ENCODE measurements around the gene ZDHHC1.

Gene ZDHHC1

GRCh38 chr16:67431775-67432505 lies 15.7 kb upstream of the ZDHHC1 start:
- Histone ChIP-seq H3K4me3 (peak overlapping the region in 8 of 10 experiments; percentile 40 to 66 (median 50); a peak in 12 of 20 replicates), H3K9ac (peak overlapping the region in 4 of 11 experiments; percentile 21 to 43 (median 40); a peak in 5 of 22 replicates), H3K4me1 (peaks cover 17 to 58% (median 37%) of the 10 kb centered on the region in 10 experiments), H3K36me3 (peaks cover 6 to 19% (median 12%) of the 10 kb centered on the region in 11 experiments; a peak in 21 of 22 replicates), H3K27me3 (peaks cover 59 to 78% (median 67%) of the 10 kb centered on the region in 11 experiments), H3K4me2 (peak overlapping the region; percentile 69 to 96 (median 82); a peak in 21 of 22 replicates), H3K9me3 (replicated peaks in 1 of 11) (no peaks in the 10 kb centered on the region), H3K27ac (no peak overlapping the region), H4K20me1 (peaks cover 32 to 91% (median 69%) of the 10 kb centered on the region in 11 experiments)
- no peak for TF ChIP-seq Cebpa-rat (IDR thresholded peaks at IDR 0.05)

GRCh38 chr16:67430977-67431774 lies 14.9 kb upstream of the ZDHHC1 start, which contains the start of gene HSD11B2:
TSS of gene HSD11B2 (plus strand) at chr16:67431121. CDS start at chr16:67431249, 128 bp downstream.
- peaks cover 0 to 13% (median 7%) of the 10 kb centered on the region in 11 experiments; a peak in 13 of 22 replicates for H3K36me3 ChIP-seq
- peaks cover 32 to 84% (median 62%) of the 10 kb centered on the region in 11 experiments; a peak in 21 of 22 replicates for H4K20me1 ChIP-seq
- TF ChIP-seq Cebpa-rat (IDR thresholded peaks at IDR 0.05): no peak
- H3K27ac ChIP-seq: no peak within 1 kb of the TSS
- H3K27me3 ChIP-seq: peaks cover 59 to 82% (median 68%) of the 10 kb centered on the region in 11 experiments
- peak within 1 kb of the TSS in 8 of 11 experiments; percentile 21 to 53 (median 42); a peak in 11 of 22 replicates for H3K9ac ChIP-seq
- peak within 1 kb of the TSS; percentile 33 to 66 (median 50) for H3K4me3 ChIP-seq
- no peaks in the 10 kb centered on the region for H3K9me3 ChIP-seq (replicated peaks in 1 of 11)
- H3K4me2 ChIP-seq: peak within 1 kb of the TSS; percentile 70 to 96 (median 82)
- H3K4me1 ChIP-seq: peaks cover 17 to 52% (median 33%) of the 10 kb centered on the region in 10 experiments

GRCh38 chr16:67430504-67430976 lies 14.3 kb upstream of the ZDHHC1 start:
- H3K27ac ChIP-seq: no peak overlapping the region
- peaks cover 32 to 77% (median 56%) of the 10 kb centered on the region in 11 experiments; a peak in 21 of 22 replicates for H4K20me1 ChIP-seq
- TF ChIP-seq Cebpa-rat (IDR thresholded peaks at IDR 0.05): no peak
- H3K4me2 ChIP-seq: peak overlapping the region; percentile 62 to 92 (median 74)
- H3K27me3 ChIP-seq: peaks cover 59 to 82% (median 68%) of the 10 kb centered on the region in 11 experiments
- H3K36me3 ChIP-seq: peaks cover 0 to 7% (median 1%) of the 10 kb centered on the region in 11 experiments; a peak in 8 of 22 replicates
- peaks cover 13 to 46% (median 30%) of the 10 kb centered on the region in 10 experiments for H3K4me1 ChIP-seq
- no peaks in the 10 kb centered on the region for H3K9me3 ChIP-seq (replicated peaks in 1 of 11)
- H3K9ac ChIP-seq: peak overlapping the region in 4 of 11 experiments; percentile 21 to 53 (median 36); a peak in 4 of 22 replicates
- H3K4me3 ChIP-seq: peak overlapping the region; percentile 19 to 63 (median 48); a peak in 15 of 20 replicates

- peak overlapping the region; percentile 62 to 92 (median 74); a peak in 20 of 22 replicates for H3K4me2 ChIP-seq
- H3K4me3 ChIP-seq: peak overlapping the region; percentile 19 to 63 (median 48); a peak in 13 of 20 replicates
- H3K36me3 ChIP-seq: peaks cover 0 to 5% (median 0%) of the 10 kb centered on the region in 11 experiments; a peak in 1 of 22 replicates
- H4K20me1 ChIP-seq: peaks cover 32 to 71% (median 50%) of the 10 kb centered on the region in 11 experiments; a peak in 21 of 22 replicates
- peaks cover 59 to 82% (median 68%) of the 10 kb centered on the region in 11 experiments for H3K27me3 ChIP-seq
- peak overlapping the region in 2 of 11 experiments; percentile 32 to 53; a peak in 2 of 22 replicates for H3K9ac ChIP-seq
- H3K4me1 ChIP-seq: peaks cover 13 to 42% (median 29%) of the 10 kb centered on the region in 10 experiments
- H3K27ac ChIP-seq: no peak overlapping the region
- no peaks in the 10 kb centered on the region for H3K9me3 ChIP-seq (replicated peaks in 1 of 11)
- TF ChIP-seq Cebpa-rat (IDR thresholded peaks at IDR 0.05): no peak
Measured at GRCh38 chr16:67429799-67430503, 13.7 kb upstream of the ZDHHC1 start.

GRCh38 chr16:67429053-67429798 lies 12.9 kb upstream of the ZDHHC1 start:
- Histone ChIP-seq H3K4me2 (no peak overlapping the region), H4K20me1 (peaks cover 25 to 64% (median 42%) of the 10 kb centered on the region in 11 experiments; a peak in 21 of 22 replicates), H3K27me3 (peaks cover 59 to 76% (median 65%) of the 10 kb centered on the region in 11 experiments), H3K4me1 (peaks cover 19 to 42% (median 30%) of the 10 kb centered on the region in 10 experiments), H3K36me3 (peaks cover 0 to 5% (median 0%) of the 10 kb centered on the region in 11 experiments; a peak in 1 of 22 replicates), H3K4me3 (no peak overlapping the region), H3K9me3 (replicated peaks in 1 of 11) (no peaks in the 10 kb centered on the region), H3K9ac (no peak overlapping the region), H3K27ac (no peak overlapping the region)
- TF ChIP-seq Cebpa-rat (IDR thresholded peaks at IDR 0.05): no peak

GRCh38 chr16:67428146-67428731 lies 12.0 kb upstream of the ZDHHC1 start:
- Histone ChIP-seq H3K4me2 (peak overlapping the region in 1 of 11 experiments; percentile 19; a peak in 1 of 22 replicates), H3K27ac (no peak overlapping the region), H3K4me1 (peaks cover 21 to 44% (median 34%) of the 10 kb centered on the region in 10 experiments), H3K4me3 (no peak overlapping the region), H3K36me3 (no peaks in the 10 kb centered on the region), H3K9me3 (replicated peaks in 1 of 11) (no peaks in the 10 kb centered on the region), H3K9ac (no peak overlapping the region), H4K20me1 (peaks cover 15 to 54% (median 35%) of the 10 kb centered on the region in 11 experiments; a peak in 20 of 22 replicates), H3K27me3 (peaks cover 54 to 68% (median 58%) of the 10 kb centered on the region in 11 experiments)
- TF ChIP-seq Cebpa-rat (IDR thresholded peaks at IDR 0.05): no peak

GRCh38 chr16:67426950-67427349 lies 10.7 kb upstream of the ZDHHC1 start:
- Histone ChIP-seq H3K9ac (no peak overlapping the region), H3K27ac (no peak overlapping the region), H3K4me2 (no peak overlapping the region), H3K4me1 (peaks cover 8 to 39% (median 30%) of the 10 kb centered on the region in 10 experiments), H3K4me3 (no peak overlapping the region), H3K36me3 (no peaks in the 10 kb centered on the region), H3K27me3 (peaks cover 41 to 56% (median 45%) of the 10 kb centered on the region in 11 experiments), H4K20me1 (peaks cover 5 to 41% (median 27%) of the 10 kb centered on the region in 11 experiments; a peak in 19 of 22 replicates), H3K9me3 (replicated peaks in 1 of 11) (no peaks in the 10 kb centered on the region)
- TF ChIP-seq Cebpa-rat (IDR thresholded peaks at IDR 0.05): no peak

All from BLaER1 treated with 17β-estradiol and CSF1 and Interleukin-3, amounts not matched to agents 10 nM and 100 nM (cell line).